Kidney epithelial cell (primary cell): Measurements from ENCODE around the gene ABHD2. TPM values are rescaled to one million over a fixed set of nuclear protein-coding genes. Genes with fewer than 3 reads are reported as not detected.
A peak's percentile ranks its signal among the peaks of the same experiment; 100 is the strongest.

Experiments used
- DNase-seq: peaks from one replicate; pipeline ENCODE4 v3.0.0-alpha.2; 2010; ENCODE audit warnings: low read depth
- H3K27me3 ChIP-seq: 2 replicates; pipeline ENCODE4 v1.6.0; 2011; ENCODE audit warnings: low read length; ENCODE audit not compliant: control insufficient read depth, insufficient read depth
- H3K36me3 ChIP-seq: 2 replicates; pipeline ENCODE4 v1.5.1; 2011; ENCODE audit warnings: low read length; ENCODE audit not compliant: control insufficient read depth, insufficient read depth
- H3K4me3 ChIP-seq: 2 replicates; pipeline ENCODE4 v1.5.1; 2011; ENCODE audit warnings: low read depth, mild to moderate bottlenecking, control low read depth, low read length
- CTCF ChIP-seq: IDR thresholded peaks from 2 replicates; pipeline ENCODE4 v1.5.1; 2011; ENCODE audit warnings: mild to moderate bottlenecking, moderate library complexity, low read length, control low read depth, inconsistent platforms; ENCODE audit not compliant: insufficient read depth, poor library complexity, severe bottlenecking
- total RNA-seq: library from RNA; depleted of rRNA; stranded (reverse); fragments of >200 nt; gene quantifications from 2 replicates; pipeline ENCODE4 v1.2.3, GENCODE V29; 2015

The ABHD2 gene
- total RNA-seq, 1 donor from 2014 or later, result 39.7 TPM

GRCh38 chr15:89128320-89129122 is 40.3 kb downstream of the ABHD2 start:
- TF ChIP-seq CTCF, result no peak
- no peak for DNase-seq
- Histone ChIP-seq H3K27me3 (no peaks in the 10 kb centered on the region), H3K36me3 (no peaks in the 10 kb centered on the region), H3K4me3 (no peak overlapping the region)

- Histone ChIP-seq H3K4me3 (no peak overlapping the region), H3K27me3 (no peaks in the 10 kb centered on the region), H3K36me3 (no peaks in the 10 kb centered on the region)
- peak; percentile 80 for TF ChIP-seq CTCF
- no peak for DNase-seq
Measured at GRCh38 chr15:89129123-89129815, 41.0 kb downstream of the ABHD2 start.

GRCh38 chr15:89129816-89130134 is 41.5 kb downstream of the ABHD2 start:
- no peaks in the 10 kb centered on the region for H3K36me3 ChIP-seq
- no peaks in the 10 kb centered on the region for H3K27me3 ChIP-seq
- no peak overlapping the region for H3K4me3 ChIP-seq
- no peak for TF ChIP-seq CTCF
- DNase-seq, result no peak

GRCh38 chr15:89130201-89130600 is 41.9 kb downstream of the ABHD2 start:
- TF ChIP-seq CTCF, result no peak
- Histone ChIP-seq H3K4me3 (no peak overlapping the region), H3K36me3 (no peaks in the 10 kb centered on the region), H3K27me3 (no peaks in the 10 kb centered on the region)
- no peak for DNase-seq

GRCh38 chr15:89131731-89132130 is 43.5 kb downstream of the ABHD2 start:
- TF ChIP-seq CTCF, result no peak
- Histone ChIP-seq H3K27me3 (no peaks in the 10 kb centered on the region), H3K36me3 (no peaks in the 10 kb centered on the region), H3K4me3 (no peak overlapping the region)
- no peak for DNase-seq
